ENCODE data around the gene SPDYA.
"Not testable (repeated sequence)": the region's sequence is repeated elsewhere in the genome, so short reads cannot be mapped to it uniquely, and the experiment has no call there.

SPDYA gene
- total RNA-seq: 1.5 to 6.2 reads per million in 2 donors

DNA sequence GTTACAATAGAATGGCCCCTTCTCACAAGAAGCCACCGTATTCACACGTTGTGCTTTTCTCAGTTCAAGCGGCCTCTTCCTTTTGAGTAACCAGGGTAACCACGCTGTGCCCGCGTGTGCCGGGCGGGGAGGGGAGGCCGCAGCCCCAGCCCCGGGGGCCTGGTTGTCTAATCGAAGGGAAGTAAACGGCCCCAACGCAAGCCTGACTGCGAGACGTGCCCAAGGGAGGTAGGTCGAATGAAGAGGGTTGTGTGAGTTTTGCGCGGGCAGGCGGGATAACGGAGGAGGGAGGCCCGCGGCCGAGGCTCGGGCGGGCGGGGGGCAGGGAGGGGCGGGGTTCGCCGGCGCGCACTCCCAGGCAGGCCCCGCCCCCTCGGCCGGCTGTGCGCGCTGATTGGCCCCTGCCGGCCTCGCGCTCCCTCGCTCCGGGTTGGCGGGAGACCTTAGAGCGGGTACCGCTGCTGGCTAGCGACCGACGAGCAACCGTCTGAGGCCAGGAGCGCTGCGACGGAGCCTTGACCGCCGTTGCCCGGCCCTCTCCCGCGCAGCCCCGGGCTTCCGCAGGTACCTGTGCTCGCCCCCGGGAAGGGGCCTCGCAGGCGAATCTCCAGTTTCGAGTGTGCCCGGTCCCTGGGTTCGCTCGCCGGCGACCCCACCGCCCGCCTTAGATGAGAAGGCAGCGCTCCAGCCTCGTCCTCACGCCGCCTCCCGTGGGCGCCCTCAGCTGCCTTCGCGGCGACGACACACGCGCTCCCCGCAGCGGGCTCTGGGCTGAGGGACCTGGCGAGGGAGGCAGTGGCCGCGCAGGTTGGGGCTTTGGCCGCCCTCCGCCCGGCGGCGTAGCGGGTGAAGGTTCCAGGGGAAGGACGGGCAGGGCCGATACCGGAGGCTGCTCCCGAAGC lies at the start of gene SPDYA:
TSS of gene SPDYA (plus strand) at position 451 of the 902 bp plus-strand sequence. CDS start 5,181 bp downstream, outside the sequence.
- peak; percentile 67 to 88 (median 73) for DNase-seq

DNA sequence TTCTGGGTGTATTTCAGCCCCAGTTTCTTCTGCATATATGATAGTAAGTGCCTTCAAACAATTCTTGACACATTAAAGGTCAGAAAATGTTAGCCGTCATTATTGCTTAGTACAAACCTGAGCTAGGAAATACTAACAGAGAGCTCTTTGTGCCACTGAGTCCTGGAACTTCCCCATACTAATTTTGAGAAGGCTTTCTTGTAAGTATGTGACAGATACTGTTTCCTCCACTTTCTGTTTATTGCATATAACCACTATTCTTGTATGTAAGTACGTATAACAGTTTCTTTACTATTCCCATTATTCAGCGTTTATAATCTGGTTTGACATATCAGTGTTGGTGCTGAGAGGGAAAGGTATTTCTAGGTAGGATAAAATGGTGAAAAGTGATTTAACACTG lies 49.2 kb upstream of the SPDYA start:
- no peak for DNase-seq

DNA sequence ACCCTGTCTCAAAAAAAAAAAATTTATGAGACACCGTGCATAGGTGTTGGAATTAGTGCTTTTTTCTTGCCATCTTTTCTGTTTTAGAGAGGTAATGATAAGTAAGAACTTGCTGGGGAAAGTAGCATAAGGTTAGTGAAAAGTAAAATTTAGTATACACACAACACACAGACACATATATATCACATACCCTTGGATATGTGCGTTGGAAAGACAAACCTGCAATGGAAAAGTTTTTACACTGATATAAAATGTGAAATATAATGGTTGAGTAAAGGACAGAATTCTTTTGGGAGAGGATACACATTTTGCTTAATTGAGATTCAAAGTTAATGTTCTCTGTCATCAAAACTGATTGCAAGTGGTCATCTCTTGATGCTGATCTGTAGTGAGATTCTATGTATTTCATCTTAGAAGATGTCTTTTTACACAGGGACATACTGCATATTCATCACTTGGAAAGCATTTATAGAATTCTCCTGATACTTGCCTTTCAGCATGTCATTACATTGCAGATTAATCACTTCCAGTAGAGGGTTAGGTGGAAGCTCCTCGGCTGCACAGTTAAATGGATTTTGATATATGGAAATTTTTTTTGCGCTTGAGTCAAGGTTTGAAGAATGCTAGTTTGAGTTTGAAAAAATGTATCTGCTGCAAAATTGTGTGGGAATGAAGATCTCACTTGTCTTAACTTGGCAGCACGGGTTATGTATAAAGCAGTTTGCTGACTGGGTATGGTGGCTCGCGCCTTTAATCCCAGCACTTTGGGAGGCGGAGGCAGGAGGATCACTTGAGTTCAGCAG lies 45.5 kb upstream of the SPDYA start:
- DNase-seq: no peak

DNA sequence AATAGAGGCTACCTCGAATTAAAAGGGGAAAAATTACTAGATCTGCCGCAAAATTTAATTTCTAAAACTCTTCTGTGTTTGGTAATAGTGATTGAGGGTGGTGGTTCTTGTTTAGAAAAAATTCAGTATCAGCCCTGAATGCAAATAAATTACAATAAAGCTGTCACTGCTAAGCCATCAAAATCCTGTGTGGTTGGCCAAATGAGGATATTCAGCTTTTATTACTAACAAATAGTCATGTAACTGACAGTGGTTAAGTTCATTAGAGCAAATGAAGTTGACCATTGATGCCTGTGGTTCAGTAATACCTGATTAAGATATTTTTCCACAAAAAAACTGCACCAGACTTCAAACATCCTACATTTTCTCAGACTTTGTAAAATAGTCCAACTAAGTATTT lies 44.6 kb upstream of the SPDYA start:
- no peak for DNase-seq

DNA sequence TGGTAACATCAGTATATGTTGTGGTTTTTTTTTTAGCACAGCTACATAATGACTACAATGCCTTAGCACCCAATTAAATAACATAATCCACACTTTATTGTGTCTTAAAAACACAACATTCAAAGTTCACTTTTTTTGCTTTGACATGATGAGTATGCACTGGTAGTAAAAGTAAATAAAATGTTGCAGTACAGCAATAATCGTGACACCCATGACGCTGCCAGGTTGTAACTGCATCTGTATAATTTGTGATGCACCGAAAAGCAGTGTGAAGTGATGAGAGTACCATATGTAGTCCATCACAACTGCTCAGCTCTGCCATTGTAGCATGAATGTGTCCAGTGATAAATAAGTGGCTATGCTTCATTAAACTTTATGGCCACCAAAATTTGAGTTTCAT lies 43.3 kb upstream of the SPDYA start:
- no peak for DNase-seq

DNA sequence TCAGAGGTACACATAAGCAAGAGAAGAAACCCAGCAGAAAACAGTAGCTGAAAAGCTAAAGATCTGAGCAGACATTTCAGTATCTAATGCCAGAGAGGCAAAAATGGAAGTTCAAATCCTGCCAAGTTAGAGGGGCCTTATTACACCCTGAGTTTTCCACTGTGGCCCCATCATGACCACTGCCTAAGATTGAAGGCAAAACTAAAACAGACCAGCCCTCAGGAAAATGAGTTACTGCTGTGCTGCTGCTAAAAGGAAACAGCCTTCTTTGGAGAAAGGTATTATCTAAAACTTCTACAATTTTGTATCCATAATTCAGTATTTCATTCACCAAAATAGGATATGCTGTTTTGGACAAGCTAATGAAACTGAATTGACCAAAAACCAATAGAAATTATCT lies 42.2 kb upstream of the SPDYA start:
- no peak for DNase-seq

DNA sequence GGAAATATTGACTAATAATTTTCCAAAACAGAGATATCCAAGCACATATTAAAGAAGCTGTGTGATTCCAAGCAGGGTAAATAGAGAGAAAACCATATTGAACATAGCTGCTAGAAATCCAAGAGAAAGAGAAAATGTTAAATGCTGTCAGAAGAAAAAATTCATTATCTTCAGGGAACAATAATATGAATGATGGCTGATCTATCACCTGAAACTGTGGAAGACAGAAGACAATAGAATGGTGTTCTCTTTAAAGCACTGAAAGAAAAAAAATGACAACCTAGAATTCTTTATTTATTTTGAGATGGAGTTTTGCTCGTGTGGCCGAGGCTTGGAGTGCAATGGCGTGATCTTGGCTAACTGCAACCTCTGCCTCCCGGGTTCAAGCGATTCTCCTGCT lies 41.7 kb upstream of the SPDYA start:
- no peak for DNase-seq

DNA sequence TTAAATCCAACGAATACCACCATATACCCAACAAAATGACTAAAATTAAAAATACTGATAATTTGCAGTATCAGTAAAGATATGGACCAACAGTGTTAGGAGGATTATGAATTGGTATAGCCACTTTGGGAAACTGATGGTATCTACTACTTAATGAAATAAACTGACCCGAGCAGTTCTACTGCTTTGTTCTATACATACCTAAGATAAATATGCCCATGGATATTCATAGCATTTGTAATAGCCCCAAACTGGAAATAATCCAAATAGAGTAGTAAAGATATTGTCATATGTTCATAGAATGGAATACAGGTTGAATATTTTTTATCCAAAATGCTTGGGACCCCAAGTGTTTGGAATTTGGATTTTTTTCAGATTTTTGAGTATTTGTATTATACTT lies 38.3 kb upstream of the SPDYA start:
- DNase-seq: no peak

DNA sequence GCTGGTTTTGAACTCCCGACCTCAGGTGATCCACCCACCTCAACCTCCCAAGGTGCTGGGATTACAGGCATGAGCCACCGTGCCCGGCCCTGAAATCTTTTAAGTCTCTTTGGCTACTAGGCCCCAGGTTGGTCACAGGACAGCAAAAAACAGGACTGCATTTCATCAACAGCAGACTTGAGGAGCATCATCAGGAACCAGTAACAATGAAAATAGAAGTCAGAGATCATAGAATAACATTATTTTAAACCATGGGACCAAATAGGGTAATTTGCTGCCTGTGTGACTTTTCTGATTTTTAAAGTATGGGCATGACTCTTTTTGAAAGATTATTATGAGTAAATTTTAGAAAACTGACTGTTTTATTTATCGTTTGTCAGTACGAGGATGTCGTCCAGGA lies 34.2 kb upstream of the SPDYA start:
- DNase-seq: no peak

DNA sequence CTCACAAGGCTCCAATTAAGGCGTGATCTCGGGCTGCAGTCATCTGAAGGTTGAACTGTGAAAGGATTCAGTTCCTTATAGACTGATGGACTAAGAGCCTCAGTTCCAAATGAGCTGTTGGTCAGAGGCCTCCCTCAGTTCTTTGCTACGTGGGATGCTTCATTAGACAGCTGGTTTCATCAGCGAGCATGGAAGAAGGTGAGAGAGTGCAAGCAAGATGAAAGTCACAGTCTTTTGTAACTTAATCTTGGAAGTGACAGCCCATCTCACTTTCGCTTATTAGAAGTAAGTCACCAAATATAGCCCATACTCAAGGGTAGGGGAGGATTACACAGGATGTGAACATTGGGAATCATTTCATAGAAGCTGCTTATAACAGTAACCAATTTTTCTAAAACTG lies 32.2 kb upstream of the SPDYA start:
- DNase-seq: no peak

DNA sequence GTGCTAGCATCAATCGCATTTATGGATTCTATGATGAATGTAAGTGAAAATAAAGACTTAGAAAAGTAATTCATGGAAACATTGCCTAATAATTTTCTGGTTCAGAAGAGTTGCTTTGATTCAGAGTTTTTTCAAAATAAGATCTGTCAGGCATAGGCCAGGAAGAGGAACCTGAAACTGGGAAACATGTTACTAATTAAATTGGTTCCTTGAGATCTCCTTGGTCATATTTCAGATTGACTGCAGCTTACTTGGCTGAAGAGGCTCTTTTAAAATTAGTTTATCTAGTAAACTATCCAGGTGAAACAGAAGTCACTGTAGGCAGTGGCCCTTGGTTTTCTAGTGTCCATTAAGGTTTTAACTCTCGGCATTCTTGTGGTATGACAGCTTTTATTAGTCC lies 31.6 kb upstream of the SPDYA start:
- DNase-seq: no peak

DNA sequence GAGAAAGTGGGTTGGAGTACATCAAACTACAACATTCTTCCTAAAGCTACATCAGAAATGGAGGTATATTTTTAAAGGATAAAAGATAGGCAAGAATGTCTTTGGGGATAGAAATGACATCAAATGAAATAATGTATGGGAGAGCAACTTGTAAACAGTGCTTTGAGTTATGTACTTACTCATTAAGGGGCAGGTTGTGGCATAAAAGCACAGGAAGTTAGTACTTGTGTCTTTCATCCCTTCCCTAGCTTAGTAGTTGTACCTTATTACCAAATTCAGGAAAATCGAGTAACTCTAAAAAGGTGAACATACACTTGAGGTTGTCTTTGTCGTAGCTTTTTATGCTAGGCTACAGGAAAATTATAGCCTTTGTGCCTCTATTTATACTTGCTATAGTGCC lies 30.1 kb upstream of the SPDYA start:
- no peak for DNase-seq

DNA sequence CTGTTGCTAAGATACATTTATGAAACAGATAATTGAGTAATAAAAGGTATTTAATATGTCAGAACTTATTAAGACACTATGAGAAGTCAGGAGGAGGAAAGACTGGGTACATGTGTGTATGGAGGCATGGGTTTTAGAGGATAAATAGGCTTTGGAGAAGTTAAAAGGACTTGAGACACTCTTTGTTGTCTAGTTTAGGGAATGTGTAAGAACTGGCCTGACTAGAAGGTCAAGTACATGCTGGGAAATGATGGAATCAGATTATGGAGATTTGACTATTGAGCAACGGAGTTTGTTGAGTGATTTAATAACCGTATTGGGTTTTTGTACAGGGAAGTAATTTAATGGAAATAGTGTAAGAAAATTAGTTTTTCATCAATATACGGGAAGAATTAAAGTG lies 28.2 kb upstream of the SPDYA start:
- no peak for DNase-seq

DNA sequence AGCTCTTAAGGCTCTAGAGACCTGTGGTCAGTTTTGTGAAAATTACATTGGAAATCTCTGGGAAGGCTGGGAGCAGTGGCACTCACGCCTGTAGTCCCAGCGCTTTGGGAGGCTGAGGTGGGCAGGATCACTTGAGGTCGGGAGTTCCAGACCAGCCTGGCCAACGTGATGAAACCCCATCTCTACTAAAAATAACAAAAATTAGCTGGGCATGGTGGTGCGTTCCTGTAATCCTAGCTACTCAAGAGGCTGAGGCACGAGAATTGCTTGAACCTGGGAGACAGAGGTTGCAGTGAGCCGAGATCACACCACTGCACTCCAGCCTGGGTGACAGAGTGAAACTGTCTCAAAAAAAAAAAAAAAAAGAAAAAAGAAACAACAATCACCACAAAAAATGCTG lies 26.1 kb upstream of the SPDYA start:
- not testable (repeated sequence) for DNase-seq

DNA sequence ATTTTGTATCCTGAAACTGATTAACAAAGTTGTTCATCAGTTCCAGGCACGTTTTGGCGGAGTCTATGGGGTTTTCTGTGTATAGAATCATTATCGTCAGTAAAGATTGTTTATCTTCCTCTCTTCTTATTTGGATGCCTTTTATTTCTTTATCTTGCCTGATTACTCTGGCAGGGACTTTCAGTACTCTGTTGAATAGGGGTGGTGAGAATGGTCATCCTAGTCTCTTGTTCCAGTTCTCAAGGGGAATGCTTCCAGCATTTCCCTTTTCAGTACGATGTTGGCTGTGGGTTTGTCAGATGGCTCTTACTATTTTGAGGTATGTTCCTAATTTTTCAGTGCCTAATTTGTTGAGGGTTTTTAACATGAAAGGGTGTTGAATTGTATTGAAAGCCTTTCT lies 14.0 kb upstream of the SPDYA start:
- DNase-seq: no peak

DNA sequence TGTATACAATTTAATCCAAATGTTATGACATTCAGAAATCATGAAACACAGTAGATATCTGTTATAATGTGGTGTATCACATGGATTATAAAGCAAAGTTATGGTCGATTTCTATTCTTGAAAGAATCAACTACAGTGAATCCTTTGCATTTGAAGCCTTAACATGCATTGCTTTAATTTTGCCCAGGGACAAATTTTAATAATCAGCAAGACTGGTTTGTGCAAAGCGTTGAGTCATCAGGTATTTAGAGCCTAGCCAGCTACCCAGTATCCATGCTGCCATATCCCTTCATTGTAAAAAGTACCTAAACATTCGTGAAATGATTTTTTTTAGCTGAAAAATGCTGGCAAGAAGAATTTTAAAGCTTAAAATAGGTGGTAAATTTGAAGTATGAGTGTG lies 8.9 kb upstream of the SPDYA start:
- no peak for DNase-seq

DNA sequence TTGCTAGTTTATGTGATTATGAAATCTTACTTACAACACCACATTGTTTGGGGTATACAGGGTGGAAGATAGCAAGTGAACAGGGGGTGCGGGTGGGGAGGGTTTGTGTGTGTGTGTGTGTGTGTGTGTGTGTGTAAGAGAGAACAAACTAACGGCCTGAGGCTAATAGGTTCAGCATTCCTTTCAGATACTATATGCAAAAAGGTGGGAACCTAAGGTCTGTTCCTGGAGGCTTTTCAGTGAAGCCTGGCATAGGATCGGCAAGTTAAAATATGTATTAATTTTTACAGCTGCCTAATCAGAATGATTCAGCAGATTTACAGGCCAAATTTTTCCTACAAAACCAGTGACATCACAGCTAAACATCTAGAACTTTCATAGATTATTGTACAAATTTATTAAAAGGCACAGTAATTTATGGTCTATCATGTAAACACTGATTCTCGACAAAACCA lies 7.6 kb upstream of the SPDYA start:
- no peak for DNase-seq

DNA sequence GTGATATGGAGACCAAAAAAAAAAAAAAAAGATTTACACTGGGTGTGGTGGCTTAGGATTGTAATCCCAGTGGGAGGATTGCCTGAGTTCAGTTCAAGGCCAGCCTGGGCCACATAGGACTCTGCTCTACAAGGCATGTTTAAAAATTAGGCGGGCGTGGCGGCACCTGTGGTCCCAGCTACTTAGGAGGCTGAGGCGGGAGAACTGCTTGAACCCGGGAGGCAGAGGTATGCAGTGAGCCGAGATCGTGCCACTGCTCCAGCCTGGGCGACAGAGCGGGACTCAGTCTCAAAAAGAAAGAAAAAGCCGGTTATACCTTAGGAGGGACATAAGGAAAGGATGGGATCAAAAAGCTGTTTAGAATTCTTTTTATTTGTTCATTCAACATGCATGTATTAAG lies 707 bp upstream of the SPDYA start:
- no peak for DNase-seq

DNA sequence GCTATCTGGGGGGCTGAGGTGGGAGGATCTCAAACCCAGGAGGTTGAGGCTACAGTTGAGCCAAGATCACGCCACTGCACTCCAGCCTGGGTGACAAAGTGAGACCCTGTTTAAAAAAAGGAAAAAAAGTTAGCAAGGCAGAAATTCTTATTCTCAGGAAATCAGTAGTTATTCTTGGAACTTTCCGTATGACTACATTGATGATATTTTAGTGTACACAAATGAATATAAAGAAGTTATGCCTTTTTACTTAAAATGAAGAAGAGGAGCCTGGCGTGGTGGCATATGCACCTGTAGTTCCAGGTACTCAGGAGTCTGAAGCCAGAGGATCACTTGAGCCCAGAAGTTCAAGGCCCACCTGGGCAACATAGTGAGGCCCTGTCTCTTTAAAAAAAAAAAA lies 7.4 kb downstream of the SPDYA start:
- DNase-seq: peak in 1 of 5 experiments; percentile 3

DNA sequence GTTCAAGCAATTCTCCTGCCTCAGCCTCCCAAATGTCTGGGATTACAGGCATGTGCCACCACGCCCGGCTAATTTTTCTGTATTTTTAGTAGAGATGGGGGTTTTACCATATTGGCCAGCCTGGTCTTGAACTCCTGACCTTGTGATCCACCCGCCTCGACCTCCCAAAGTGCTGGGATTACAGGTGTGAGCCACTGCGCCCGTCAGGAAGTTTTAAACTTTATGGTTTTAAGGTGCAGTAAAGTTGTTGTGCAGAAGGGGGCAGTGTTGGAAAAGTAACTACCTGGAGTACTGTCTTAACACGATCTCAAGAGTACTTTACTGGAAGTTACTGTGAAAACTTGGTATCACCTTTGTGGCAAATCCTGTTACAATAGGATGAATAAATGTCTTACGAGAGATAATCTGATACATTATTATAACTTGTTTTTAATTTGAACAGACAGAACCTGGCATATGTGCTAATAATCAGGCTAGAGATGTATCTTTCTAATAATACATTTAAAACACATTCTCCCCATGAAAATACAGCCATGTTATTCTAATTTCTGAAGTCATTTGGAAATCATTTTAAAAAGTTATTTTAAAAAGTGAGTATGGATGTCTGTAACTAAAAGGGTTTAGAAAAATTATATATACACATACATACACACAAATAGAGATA lies 10.8 kb downstream of the SPDYA start:
- peak in 4 of 5 experiments; percentile 17 to 69 (median 30) for DNase-seq

DNA sequence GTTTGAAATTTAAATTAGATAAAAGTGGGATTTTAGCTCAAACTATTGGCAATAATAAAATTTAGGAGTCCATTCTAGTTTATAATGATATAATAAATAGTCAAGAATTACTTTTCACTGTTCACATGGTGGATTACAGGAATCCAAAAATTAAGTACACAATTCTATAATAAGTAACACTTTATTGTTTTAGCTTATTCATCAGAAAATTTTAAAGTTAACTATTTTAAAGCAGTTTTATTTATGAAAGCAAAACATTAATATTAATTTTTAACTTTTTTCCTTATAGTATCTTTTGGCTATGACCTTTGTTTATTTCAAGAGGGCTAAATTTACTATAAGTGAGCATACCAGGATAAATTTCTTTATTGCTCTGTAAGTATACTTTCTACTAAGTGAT lies 11.4 kb downstream of the SPDYA start:
- no peak for DNase-seq

DNA sequence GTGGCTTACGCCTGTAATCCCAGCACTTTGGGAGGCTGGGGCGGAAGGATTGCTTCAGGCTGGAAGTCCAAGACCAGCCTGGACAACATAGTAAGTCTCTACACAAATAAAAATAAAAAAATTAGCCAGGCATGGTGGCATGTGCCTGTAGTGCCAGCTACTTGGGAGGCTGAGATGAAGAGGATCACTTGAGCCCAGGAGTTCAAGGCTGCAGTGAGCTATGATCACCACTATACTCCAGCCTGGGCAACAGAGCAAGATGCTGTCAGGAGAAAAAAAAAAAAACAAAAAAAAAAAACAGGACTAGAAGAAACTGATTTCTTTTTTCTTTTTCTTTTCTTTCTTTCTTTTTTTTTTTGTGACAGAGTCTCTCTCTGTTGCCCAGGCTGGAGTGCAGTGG lies 13.6 kb downstream of the SPDYA start:
- DNase-seq: no peak

DNA sequence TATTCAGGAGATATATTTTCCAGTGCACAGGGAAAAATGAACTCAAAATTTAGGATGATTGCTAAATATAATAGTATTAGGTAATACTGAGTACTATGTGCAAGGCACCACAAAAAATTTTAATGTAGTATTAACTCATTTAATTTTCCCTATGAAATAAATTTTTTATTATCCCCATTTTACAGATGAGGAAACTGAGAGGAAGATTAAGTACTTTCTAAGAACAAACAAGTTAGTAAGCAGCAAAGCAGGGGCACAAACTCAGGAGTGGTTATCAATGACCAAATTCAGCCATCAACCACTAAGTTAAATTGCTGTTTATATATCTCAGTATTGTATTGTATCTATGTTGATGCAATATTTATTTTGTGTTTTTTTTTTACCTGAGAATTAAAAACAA lies 14.2 kb downstream of the SPDYA start:
- no peak for DNase-seq
